H1 (cell line): ENCODE results near the gene NOTUM.

Experiments used
- CBX8 ChIP-seq: fragments of 300-800, 300-1000 bp; sonication (generic); IDR thresholded peaks from 2 replicates; pipeline ENCODE4 v1.7.1; 2016; ENCODE audit warnings: low read depth, low read length, borderline replicate concordance
- EZH2 ChIP-seq: fragments of 200-600 bp; sonication (generic); IDR thresholded peaks from 2 replicates; pipeline ENCODE4 v1.7.1; 2012; ENCODE audit warnings: low read depth, mild to moderate bottlenecking, moderate library complexity, low read length, inconsistent platforms; ENCODE audit not compliant: severe bottlenecking
- MAFK ChIP-seq: IDR thresholded peaks from 2 replicates; pipeline ENCODE4 v1.6.1; 2012; ENCODE audit warnings: low read depth, mild to moderate bottlenecking, improper control_type of control experiment, low read length
- NANOG ChIP-seq: IDR thresholded peaks from 2 replicates; pipeline ENCODE4 v1.6.1; 2011; ENCODE audit warnings: low read length, low read depth, mild to moderate bottlenecking, inconsistent platforms; ENCODE audit not compliant: insufficient read depth, poor library complexity, severe bottlenecking
- PHF8 ChIP-seq: fragments of 200-600 bp; sonication (generic); conservative IDR thresholded peaks from 2 replicates; pipeline ENCODE4 v1.7.1; 2012; ENCODE audit warnings: low read depth, mild to moderate bottlenecking, inconsistent platforms, low read length, moderate library complexity
- POLR2AphosphoS5 ChIP-seq: IDR thresholded peaks from 2 replicates; pipeline ENCODE4 v1.6.1; 2011; ENCODE audit warnings: low read depth, low read length
- RFX5 ChIP-seq: IDR thresholded peaks from 2 replicates; pipeline ENCODE4 v1.6.1; 2011; ENCODE audit warnings: low read depth, low read length, improper control_type of control experiment, borderline replicate concordance
- TBP ChIP-seq: IDR thresholded peaks from 2 replicates; pipeline ENCODE4 v1.6.1; 2011; ENCODE audit warnings: low read depth, low read length, improper control_type of control experiment
- ZNF274 ChIP-seq: IDR thresholded peaks from 2 replicates; pipeline ENCODE4 v1.7.0; 2012; ENCODE audit warnings: low read length, borderline replicate concordance; ENCODE audit errors: extremely low read depth
- TF ChIP-seq, protein P1 (sequence below), 3 experiments: IDR thresholded peaks; 1 replicate in 2 of 3; 2 replicates in 1 of 3; pipeline versions ENCODE4 v1.5.1 to v1.6.1; 2011; ENCODE audit warnings: low read length in 3 of 3, mild to moderate bottlenecking in 3 of 3, inconsistent platforms in 2 of 3, low read depth in 1 of 3, moderate library complexity in 1 of 3; ENCODE audit not compliant: insufficient read depth in 1 of 3; ENCODE audit errors: control extremely low read depth in 1 of 3
- TF ChIP-seq, protein P2 (sequence below): IDR thresholded peaks from 2 replicates; pipeline ENCODE4 v1.6.1; 2011; ENCODE audit warnings: low read length, improper control_type of control experiment

DNA sequence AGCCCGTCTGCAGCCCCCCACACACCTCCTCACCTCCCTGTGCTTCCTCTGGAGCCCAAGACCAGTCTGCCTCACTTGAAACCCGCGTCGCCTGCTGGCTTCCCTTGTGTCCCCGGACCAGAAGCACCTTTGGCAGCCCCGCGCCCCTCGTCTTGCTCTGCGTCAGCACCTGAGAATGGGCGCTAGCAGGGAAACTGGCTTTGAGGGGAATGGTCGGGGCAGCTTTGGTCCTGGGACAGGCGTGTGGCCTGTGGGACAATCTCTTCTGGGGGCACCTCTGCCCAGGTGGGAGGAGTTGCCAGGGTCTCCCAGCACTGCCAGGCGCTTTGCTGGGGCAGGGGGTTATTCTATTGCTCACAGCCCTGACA lies 29.8 kb downstream of the NOTUM start:
- TF ChIP-seq ZNF274 (no peak), CBX8 (no peak), MAFK (no peak), PHF8 (no peak), TBP (no peak), RFX5 (no peak), NANOG (no peak), EZH2 (no peak), POLR2AphosphoS5 (no peak)
- TF ChIP-seq, protein P1, sequence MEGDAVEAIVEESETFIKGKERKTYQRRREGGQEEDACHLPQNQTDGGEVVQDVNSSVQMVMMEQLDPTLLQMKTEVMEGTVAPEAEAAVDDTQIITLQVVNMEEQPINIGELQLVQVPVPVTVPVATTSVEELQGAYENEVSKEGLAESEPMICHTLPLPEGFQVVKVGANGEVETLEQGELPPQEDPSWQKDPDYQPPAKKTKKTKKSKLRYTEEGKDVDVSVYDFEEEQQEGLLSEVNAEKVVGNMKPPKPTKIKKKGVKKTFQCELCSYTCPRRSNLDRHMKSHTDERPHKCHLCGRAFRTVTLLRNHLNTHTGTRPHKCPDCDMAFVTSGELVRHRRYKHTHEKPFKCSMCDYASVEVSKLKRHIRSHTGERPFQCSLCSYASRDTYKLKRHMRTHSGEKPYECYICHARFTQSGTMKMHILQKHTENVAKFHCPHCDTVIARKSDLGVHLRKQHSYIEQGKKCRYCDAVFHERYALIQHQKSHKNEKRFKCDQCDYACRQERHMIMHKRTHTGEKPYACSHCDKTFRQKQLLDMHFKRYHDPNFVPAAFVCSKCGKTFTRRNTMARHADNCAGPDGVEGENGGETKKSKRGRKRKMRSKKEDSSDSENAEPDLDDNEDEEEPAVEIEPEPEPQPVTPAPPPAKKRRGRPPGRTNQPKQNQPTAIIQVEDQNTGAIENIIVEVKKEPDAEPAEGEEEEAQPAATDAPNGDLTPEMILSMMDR (IDR thresholded peaks at IDR 0.05; ENCODE audit: control extremely low read depth in 1 of 3, insufficient read depth in 1 of 3, low read depth in 1 of 3, low read length in 3 of 3): no peak
- TF ChIP-seq, protein P2, sequence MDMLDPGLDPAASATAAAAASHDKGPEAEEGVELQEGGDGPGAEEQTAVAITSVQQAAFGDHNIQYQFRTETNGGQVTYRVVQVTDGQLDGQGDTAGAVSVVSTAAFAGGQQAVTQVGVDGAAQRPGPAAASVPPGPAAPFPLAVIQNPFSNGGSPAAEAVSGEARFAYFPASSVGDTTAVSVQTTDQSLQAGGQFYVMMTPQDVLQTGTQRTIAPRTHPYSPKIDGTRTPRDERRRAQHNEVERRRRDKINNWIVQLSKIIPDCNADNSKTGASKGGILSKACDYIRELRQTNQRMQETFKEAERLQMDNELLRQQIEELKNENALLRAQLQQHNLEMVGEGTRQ: no peak
